ENCODE data around the gene RAB42. TPM values are rescaled to one million over a fixed set of nuclear protein-coding genes. Genes with fewer than 3 reads are reported as not detected.
"Not testable (repeated sequence)": the region's sequence is repeated elsewhere in the genome, so short reads cannot be mapped to it uniquely, and the experiment has no call there.

Gene RAB42
- total and polyA plus RNA-seq, 8 donors = 0.70 to 5.5 (median 2.2) TPM; not detected in 2

GRCh38 chr1:28565726-28566125 lies 26.3 kb upstream of the RAB42 start:
- DNase-seq = no peak
- Histone ChIP-seq H3K27ac (no peak overlapping the region), H3K9me3 (no peaks in the 10 kb centered on the region), H3K4me3 (no peak overlapping the region), H3K27me3 (no peaks in the 10 kb centered on the region), H3K36me3 (peaks cover 57 to 100% (median 99%) of the 10 kb centered on the region in 4 donors), H3K4me1 (no peaks in the 10 kb centered on the region)
- 91 to 99% (median 98%) methylated on average over 6 of the region's 6 CpGs for WGBS, 5 donors
- TF ChIP-seq CTCF (IDR thresholded peaks at IDR 0.05) = no peak
- no peak for TF ChIP-seq POLR2A (IDR thresholded peaks at IDR 0.05)
- no peak for TF ChIP-seq EP300 (IDR thresholded peaks at IDR 0.05)
- no peak for TF ChIP-seq POLR2AphosphoS5 (IDR thresholded peaks at IDR 0.05)
- intact Hi-C loops (cut with DNase I; ENCODE audit: low total_unique reads) = no loop called here

GRCh38 chr1:28566931-28567330 lies 25.1 kb upstream of the RAB42 start:
- peaks cover 52 to 100% (median 99%) of the 10 kb centered on the region in 4 donors for H3K36me3 ChIP-seq
- DNase-seq = no peak
- WGBS, 5 donors = 71 to 83% (median 82%) methylated on average over 2 of the region's 2 CpGs

DNA sequence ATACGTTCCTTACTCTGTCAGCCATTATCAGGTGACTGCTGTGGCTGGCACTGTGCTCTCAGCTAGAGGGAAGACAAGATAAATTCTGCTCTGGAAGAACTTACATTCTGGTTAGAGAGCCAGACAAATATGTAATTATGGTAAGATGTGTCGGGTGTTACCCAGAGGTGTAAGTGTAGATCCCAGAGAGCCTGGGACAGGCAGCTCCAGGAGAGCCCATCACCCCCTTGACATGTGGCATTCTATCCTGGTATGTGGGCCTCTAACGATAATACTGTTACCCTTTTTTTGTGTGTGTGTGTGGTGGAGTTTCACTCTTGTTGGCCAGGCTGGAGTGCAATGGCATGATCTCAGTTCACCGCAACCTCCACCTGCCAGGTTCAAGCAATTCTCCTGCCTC lies 20.2 kb upstream of the RAB42 start:
- no peak overlapping the region for H3K27ac ChIP-seq
- no peak overlapping the region for H3K4me3 ChIP-seq
- DNase-seq = no peak
- TF ChIP-seq POLR2AphosphoS5 (IDR thresholded peaks at IDR 0.05) (no peak), POLR2A (IDR thresholded peaks at IDR 0.05) (no peak), EP300 (IDR thresholded peaks at IDR 0.05) (no peak), CTCF (IDR thresholded peaks at IDR 0.05) (no peak)
- H3K9me3 ChIP-seq = no peaks in the 10 kb centered on the region
- WGBS, 5 donors = 88 to 96% (median 90%) methylated on average over 4 of the region's 4 CpGs
- peaks cover 39 to 100% (median 97%) of the 10 kb centered on the region in 4 donors for H3K36me3 ChIP-seq
- intact Hi-C loops (cut with DNase I; ENCODE audit: low total_unique reads) = no loop called here
- no peaks in the 10 kb centered on the region for H3K4me1 ChIP-seq
- H3K27me3 ChIP-seq = no peaks in the 10 kb centered on the region

More at GRCh38 chr1:28566931-28567330, 25.1 kb upstream of the RAB42 start:
- no peaks in the 10 kb centered on the region for H3K4me1 ChIP-seq
- intact Hi-C loops (cut with DNase I; ENCODE audit: low total_unique reads) = no loop called here
- H3K27me3 ChIP-seq = no peaks in the 10 kb centered on the region
- H3K4me3 ChIP-seq = no peak overlapping the region
- H3K27ac ChIP-seq = no peak overlapping the region
- TF ChIP-seq CTCF (IDR thresholded peaks at IDR 0.05) (no peak), POLR2A (IDR thresholded peaks at IDR 0.05) (no peak), EP300 (IDR thresholded peaks at IDR 0.05) (no peak), POLR2AphosphoS5 (IDR thresholded peaks at IDR 0.05) (no peak)
- no peaks in the 10 kb centered on the region for H3K9me3 ChIP-seq

GRCh38 chr1:28572891-28573290 lies 19.2 kb upstream of the RAB42 start:
- H3K4me1 ChIP-seq; H3K27me3 ChIP-seq; H3K4me3 ChIP-seq; H3K9me3 ChIP-seq; DNase-seq; intact Hi-C loops (cut with DNase I; ENCODE audit: low total_unique reads); H3K27ac ChIP-seq: not testable (repeated sequence)
- peaks cover 40 to 100% (median 97%) of the 10 kb centered on the region in 4 donors for H3K36me3 ChIP-seq
- 87 to 92% (median 91%) methylated on average over 12 of the region's 12 CpGs for WGBS, 5 donors

GRCh38 chr1:28573564-28573963 lies 18.5 kb upstream of the RAB42 start:
- intact Hi-C loops (cut with DNase I; ENCODE audit: low total_unique reads) = no loop called here
- no peak overlapping the region for H3K4me3 ChIP-seq
- DNase-seq = no peak
- no peak overlapping the region for H3K27ac ChIP-seq
- no peaks in the 10 kb centered on the region for H3K27me3 ChIP-seq
- peaks cover 42 to 100% (median 97%) of the 10 kb centered on the region in 4 donors for H3K36me3 ChIP-seq
- H3K4me1 ChIP-seq = peaks cover 0 to 4% (median 1%) of the 10 kb centered on the region in 4 donors
- 96 to 99% (median 97%) methylated on average over 11 of the region's 11 CpGs for WGBS, 5 donors
- TF ChIP-seq POLR2A (IDR thresholded peaks at IDR 0.05) (no peak), POLR2AphosphoS5 (IDR thresholded peaks at IDR 0.05) (no peak), CTCF (IDR thresholded peaks at IDR 0.05) (no peak), EP300 (IDR thresholded peaks at IDR 0.05) (no peak)
- no peaks in the 10 kb centered on the region for H3K9me3 ChIP-seq

Data from stomach (tissue), 9 donors.